HG03159 (cell line): ENCODE measurements around the gene CYBC1.
A peak's percentile ranks its signal among the peaks of the same experiment; 100 is the strongest.

ENCODE experiments used
- ATAC-seq: cut with Tn5 transposase; IDR thresholded peaks from one replicate; pipeline ENCODE4 v1.9.1; 2021; ENCODE audit warnings: mild to moderate bottlenecking, moderate library complexity; ENCODE audit not compliant: unreplicated experiment

CYBC1 gene

GRCh38 chr17:82450357-82451106, at the start of gene CYBC1:
Gene CYBC1 (minus strand): TSS chr17:82450752. CDS start chr17:82449254, 1,498 bp downstream.
- peak; percentile 51 for ATAC-seq

DNA sequence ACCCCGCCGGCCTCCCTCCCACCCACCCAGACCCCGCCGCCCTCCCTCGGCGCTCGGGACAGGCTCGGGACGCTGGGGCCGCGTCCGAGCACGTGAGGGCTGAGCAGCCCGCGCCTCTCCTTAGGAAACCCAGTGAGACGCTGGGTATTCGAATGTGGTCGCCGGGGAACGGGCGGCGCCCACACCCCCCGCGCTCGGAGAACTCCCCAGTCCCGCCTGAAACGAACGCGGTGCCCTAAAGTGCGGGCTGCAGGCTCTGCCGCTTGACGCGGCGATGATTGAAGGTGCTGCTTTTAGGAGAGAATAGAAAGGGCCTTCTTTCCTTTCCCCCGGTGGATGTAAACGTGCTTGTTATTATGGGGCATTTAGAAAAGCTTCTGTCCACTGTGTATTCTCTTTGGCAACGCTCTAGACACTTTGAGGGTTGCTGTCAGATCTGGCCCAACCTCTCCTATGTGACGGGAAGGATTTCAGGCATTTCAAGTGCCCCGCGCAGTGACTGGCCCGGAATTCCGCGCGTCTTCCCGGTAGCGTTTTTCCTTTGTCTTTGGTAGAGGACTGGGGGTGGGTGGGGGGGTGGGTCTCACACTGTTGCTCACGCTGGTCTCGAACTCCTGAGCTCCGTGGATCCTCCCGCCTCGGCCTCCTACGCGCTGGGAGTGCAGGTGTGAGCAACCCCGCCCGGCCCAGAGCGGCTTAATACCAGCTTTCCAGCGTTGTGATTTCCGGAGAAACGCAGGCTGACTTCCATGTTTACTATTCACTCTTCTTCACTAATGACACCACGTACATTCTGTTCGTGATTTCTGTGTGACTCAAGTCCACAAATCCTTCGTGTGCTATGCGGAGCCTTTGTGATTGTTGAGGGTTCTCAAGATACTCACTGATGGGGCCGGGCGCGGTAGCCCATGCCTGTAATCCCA, 47.2 kb upstream of the CYBC1 start:
- ATAC-seq = peak; percentile 3

DNA sequence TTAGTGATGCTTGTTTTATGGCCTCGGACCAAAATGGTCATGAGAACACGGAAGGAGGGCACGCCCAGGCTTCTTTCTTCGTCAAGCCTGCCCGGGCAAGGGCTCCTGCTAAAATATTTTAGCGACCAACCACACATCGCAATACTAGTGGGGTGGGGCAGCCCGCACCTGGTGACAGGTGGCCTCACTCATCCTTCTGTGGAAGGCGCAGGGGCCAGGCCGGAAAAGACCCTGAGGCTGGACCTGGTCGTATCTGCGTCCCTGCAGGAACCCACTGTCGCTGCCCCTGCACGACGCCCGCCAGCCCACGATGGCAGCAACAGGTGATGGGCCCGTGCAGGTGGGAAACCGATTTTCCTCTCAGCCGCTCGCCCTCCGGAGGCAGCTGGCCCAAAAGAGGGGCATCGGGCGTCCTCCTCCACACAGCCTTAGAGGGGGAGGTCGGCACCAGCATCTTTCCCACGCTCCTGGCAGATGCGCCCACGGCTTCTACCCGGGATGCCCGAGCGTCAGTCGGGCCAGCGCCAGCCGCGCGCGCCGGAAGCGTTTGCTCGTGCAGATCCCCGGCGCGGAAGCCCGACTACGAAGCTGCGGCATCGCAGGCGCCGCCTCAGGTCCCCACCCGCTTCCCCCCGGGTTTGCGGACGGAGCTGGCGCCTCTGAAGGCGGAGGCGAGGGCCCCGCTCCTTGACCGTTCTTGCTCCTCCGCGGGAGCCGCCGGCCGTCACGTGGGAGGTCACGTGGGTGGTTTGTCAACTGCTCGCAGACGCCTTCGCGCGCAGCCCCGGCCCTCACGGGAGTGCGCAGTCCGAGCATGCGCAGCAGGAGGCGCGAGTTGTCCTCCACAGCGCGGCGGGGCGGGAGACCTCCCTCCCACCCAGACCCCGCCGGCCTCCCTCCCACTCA, 46.2 kb upstream of the CYBC1 start:
- ATAC-seq = peak; percentile 64

DNA sequence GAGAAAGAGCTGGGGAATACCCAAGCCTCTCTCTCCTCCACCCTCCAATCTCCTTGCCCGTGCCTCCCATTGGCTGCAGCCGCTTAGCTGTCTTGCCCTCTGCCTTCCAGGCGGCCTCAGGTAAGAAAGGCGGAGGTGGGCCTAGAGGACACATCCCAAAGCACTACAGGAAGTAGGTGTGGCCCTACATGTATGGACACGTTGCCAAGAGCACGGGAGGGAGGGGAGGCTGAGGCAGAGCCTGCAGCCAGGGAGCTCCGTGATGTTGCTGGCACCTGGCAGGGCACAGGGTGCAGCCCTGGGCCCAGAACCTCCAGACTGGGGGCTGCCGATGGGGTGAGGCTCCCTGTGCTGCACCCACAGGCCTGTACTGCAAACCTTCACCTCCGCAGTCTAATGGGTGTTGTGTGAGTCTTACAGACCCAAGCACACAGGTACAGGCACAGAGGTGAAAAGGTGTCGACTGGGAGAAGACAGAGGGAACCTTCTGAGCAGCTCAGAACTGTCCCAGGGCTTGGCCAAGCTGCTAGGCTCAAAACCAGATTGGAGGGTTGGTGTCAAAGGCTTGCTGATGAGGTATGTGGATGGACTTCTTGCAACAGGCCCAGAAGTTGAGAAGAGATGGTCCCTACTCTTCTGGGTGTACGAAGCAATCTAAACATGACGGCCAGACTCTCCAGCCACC, 45.4 kb upstream of the CYBC1 start:
- ATAC-seq = no peak

- peak; percentile 58 for ATAC-seq
Observed at GRCh38 chr17:82494236-82495055, 43.9 kb upstream of the CYBC1 start.

GRCh38 chr17:82493226-82493781, 42.8 kb upstream of the CYBC1 start:
- ATAC-seq = no peak

DNA sequence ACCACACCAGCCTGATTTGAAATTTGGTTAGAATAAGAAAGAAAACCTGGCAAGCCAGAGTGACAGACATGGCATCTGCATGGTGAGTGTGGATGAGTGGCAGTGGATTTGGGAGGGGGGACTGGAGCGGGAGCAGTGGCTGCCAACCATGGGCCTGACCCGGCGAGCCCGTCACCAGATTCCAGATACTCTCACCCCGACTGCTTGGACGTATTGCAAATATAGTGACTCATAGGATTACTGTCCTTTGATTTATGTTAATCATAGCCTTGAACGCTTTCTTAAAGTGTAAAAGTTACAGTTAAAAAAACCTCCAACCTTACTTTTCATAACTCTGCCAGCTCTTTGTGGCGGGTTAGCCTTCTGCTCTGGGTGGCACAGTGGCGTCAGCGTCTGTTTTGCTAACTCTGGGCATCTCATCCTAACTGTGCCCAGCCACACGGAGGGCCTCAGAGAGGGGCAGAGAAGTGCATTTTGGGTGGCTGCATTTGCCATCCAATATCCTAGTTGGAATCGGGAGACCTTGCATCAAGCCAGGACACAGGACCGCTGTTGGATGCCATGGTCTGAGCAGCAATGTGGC, 42.2 kb upstream of the CYBC1 start:
- ATAC-seq = no peak

- no peak for ATAC-seq
Observed at GRCh38 chr17:82491533-82491932, 41.0 kb upstream of the CYBC1 start.

- no peak for ATAC-seq
Observed at GRCh38 chr17:82491196-82491530, 40.6 kb upstream of the CYBC1 start.

- no peak for ATAC-seq
Observed at GRCh38 chr17:82490512-82491195, 40.1 kb upstream of the CYBC1 start.

DNA sequence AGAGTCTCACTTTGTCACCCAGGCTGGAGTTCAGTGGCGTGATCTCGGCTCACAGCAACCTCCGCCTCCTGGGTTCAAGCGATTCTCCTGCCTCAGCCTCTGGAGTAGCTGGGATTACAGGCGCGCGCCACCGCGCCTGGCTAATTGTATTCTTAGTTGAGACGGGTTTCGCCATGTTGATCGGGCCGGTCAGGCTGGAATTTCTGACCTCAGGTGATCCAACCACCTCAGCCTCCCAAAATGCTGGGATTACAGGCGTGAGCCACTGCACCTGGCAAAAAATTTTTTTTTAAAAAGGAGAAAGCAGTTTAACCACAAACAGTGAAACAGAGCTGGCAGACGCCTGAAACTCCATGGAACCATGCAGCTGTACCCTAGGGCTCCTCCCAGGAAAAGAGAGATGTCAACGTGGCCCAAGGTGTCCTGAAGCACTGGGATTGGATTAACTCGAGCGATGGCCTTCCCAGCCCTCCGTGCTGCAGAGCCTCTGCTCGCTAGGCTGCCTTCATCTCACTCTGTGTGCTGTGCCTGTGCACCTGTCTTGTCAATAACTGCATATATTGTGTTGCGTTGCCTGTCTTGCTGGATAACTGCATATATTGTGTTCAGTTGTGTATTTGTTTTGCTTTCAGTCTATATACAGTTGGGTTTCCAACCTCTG, 39.4 kb upstream of the CYBC1 start:
- no peak for ATAC-seq

DNA sequence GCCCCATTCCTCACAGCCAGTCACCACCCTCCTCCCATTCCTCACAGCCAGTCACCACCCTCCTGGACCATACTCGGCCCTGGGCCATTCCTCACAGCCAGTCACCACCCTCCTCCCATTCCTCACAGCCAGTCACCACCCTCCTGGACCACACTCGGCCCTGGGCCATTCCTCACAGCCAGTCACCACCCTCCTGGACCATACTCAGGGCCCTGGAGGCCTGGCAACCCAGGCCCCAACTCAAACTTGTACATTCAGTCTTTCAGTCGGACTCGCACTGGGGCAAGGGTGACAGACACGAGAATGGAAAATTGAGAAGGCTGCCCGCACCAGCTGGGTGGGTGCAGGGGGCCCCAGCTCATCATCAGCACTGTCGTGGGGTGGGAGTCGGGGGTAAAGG, 38.6 kb upstream of the CYBC1 start:
- no peak for ATAC-seq

DNA sequence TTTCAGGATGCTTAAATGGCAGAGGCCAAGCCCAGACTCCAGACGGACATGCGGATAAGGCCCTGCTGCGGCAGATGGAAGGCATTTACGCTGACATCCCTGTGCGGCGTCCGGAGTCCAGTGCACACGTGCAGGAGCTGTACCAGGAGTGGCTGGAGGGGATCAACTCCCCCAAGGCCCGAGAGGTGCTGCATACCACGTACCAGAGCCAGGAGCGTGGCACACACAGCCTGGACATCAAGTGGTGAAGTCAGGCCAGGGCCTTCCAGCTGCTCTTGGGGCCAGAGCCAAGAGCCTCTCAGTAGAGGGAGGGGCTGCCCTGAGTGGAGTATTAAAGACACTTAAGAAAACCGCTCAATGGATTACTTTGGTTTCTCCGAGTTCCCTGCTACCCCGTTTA, 37.4 kb upstream of the CYBC1 start:
- ATAC-seq = no peak

- ATAC-seq = no peak
Observed at GRCh38 chr17:82486231-82487094, 35.9 kb upstream of the CYBC1 start.

DNA sequence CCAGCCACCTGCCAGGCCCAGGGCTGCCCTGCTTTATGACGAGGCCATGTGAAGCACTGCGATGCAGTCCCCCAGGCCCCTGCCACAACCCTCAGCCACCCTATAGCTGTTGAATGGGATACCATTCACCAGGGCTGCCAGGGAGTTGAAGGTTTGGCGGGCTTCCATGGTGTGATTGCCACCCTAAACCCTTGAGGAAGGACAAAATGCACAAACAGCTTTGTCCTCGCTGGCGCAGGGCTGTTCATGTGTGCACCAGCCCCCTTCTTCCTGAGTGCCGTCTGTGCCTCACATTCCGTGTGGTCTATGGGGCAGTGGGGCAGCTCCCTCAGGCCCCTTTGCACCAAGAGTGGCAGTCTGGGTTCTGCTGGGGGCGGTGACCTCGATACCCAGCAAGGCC, 33.3 kb upstream of the CYBC1 start:
- ATAC-seq = no peak

DNA sequence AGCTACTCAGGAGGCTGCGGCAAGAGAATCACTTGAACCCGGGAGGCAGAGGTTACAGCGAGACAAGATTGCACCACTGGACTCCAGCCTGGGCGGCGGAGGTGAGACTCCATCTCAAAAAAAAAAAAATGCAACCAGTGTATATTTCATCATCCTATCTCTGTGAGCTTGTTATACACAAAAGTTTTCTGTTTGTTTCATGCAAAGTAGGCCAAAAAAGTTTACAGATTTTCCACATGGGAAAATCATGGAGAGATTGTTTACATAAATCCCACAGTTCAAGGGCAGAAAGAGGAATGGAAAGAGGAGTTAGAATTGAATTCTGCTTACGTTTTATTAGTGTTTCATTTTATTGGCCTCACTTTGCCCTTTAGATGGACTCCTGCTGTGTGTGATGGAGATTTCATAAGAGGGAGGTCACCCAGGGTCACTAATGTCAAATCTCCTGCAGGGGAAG, 32.7 kb upstream of the CYBC1 start:
- ATAC-seq = no peak

- no peak for ATAC-seq
Observed at GRCh38 chr17:82480318-82480717, 29.8 kb upstream of the CYBC1 start.
